Right atrium auricular region (tissue), 2 donors: ENCODE measurements around the gene NEDD4L. TPM values are rescaled to one million over a fixed set of nuclear protein-coding genes. Genes with fewer than 3 reads are reported as not detected.
A peak's percentile ranks its signal among the peaks of the same experiment; 100 is the strongest.

Experiments used
- DNase-seq: peaks from one replicate; pipeline ENCODE4 v3.0.0-alpha.2; 2019; ENCODE audit warnings: low spot score
- H3K27ac ChIP-seq, 2 donors: fragments of 200-600 bp; sonication (generic); 1 replicate in 1 of 2; 2 replicates in 1 of 2; pipeline ENCODE4 v1.5.1; 2016 to 2019
- H3K27me3 ChIP-seq, 2 donors: fragments of 200-600 bp; sonication (generic); one replicate each; pipeline versions ENCODE4 v1.5.1 to v1.6.0; 2017 to 2019
- H3K36me3 ChIP-seq: fragments of 200-600 bp; sonication (generic); one replicate; pipeline ENCODE4 v1.5.1; 2016
- H3K4me1 ChIP-seq, 2 donors: fragments of 200-600 bp; sonication (generic); one replicate each; pipeline versions ENCODE4 v1.5.1 to v1.6.0; 2017 to 2019
- H3K4me3 ChIP-seq, 2 donors: fragments of 200-600 bp; sonication (generic); 1 replicate in 1 of 2; 2 replicates in 1 of 2; pipeline ENCODE4 v1.5.1; 2017 to 2019; ENCODE audit warnings: mild to moderate bottlenecking in 1 of 2, moderate library complexity in 1 of 2
- H3K9me3 ChIP-seq, 2 donors: fragments of 200-600 bp; sonication (generic); one replicate each; pipeline ENCODE4 v1.5.1; 2019
- total RNA-seq, 2 donors: library from RNA; depleted of rRNA; stranded (reverse); fragments of >200 nt; gene quantifications; one replicate each; pipeline ENCODE4 v1.1.0, GENCODE V29; 2016
- TF ChIP-seq, protein P1 (sequence below), 2 donors: fragments of 200-600 bp; sonication (generic); IDR thresholded peaks; one replicate each; pipeline ENCODE4 v1.5.1; 2019; ENCODE audit warnings: antibody characterized with exemption in 2 of 2

NEDD4L gene
- total RNA-seq, 2 donors from 2014 or later = 45.0 to 68.0 TPM

- Histone ChIP-seq H3K9me3 (no peaks in the 10 kb centered on the region), H3K36me3 (no peaks in the 10 kb centered on the region)
Measured at GRCh38 chr18:58098706-58099105, 54.7 kb downstream of the NEDD4L start.

DNA sequence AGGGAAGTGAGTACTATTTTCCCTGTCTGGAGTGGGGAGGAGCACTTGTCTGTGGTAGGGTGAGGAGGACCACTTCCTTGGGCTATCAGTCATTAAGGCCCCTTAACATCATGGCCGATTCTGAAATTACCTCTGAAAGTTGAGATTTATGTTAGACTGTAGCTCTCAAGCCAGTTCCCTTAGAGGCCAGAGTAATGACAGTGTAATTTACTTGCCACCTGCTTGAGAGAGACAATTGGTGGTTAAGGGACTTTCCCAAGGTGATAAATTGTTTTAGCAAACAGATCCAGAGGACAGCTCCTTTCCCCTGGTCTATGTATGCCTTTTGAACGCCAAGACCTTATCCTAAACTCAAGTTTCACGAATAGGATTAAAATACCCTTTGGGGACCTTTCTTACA is 56.1 kb downstream of the NEDD4L start:
- Histone ChIP-seq H3K4me3 (no peak overlapping the region), H3K27me3 (no peaks in the 10 kb centered on the region), H3K27ac (no peak overlapping the region), H3K4me1 (peaks cover 0 to 12% of the 10 kb centered on the region in 2 donors), H3K9me3 (no peaks in the 10 kb centered on the region), H3K36me3 (no peaks in the 10 kb centered on the region)
- TF ChIP-seq, protein P1, sequence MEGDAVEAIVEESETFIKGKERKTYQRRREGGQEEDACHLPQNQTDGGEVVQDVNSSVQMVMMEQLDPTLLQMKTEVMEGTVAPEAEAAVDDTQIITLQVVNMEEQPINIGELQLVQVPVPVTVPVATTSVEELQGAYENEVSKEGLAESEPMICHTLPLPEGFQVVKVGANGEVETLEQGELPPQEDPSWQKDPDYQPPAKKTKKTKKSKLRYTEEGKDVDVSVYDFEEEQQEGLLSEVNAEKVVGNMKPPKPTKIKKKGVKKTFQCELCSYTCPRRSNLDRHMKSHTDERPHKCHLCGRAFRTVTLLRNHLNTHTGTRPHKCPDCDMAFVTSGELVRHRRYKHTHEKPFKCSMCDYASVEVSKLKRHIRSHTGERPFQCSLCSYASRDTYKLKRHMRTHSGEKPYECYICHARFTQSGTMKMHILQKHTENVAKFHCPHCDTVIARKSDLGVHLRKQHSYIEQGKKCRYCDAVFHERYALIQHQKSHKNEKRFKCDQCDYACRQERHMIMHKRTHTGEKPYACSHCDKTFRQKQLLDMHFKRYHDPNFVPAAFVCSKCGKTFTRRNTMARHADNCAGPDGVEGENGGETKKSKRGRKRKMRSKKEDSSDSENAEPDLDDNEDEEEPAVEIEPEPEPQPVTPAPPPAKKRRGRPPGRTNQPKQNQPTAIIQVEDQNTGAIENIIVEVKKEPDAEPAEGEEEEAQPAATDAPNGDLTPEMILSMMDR (IDR thresholded peaks at IDR 0.05) = no peak
- no peak for DNase-seq

More at GRCh38 chr18:58098706-58099105, 54.7 kb downstream of the NEDD4L start:
- no peak for DNase-seq
- TF ChIP-seq, protein P1 (IDR thresholded peaks at IDR 0.05) = no peak
- Histone ChIP-seq H3K27me3 (no peaks in the 10 kb centered on the region), H3K4me1 (peaks cover 0 to 12% of the 10 kb centered on the region in 2 donors), H3K4me3 (no peak overlapping the region), H3K27ac (peak overlapping the region in 1 of 2 donors; percentile 19)

DNA sequence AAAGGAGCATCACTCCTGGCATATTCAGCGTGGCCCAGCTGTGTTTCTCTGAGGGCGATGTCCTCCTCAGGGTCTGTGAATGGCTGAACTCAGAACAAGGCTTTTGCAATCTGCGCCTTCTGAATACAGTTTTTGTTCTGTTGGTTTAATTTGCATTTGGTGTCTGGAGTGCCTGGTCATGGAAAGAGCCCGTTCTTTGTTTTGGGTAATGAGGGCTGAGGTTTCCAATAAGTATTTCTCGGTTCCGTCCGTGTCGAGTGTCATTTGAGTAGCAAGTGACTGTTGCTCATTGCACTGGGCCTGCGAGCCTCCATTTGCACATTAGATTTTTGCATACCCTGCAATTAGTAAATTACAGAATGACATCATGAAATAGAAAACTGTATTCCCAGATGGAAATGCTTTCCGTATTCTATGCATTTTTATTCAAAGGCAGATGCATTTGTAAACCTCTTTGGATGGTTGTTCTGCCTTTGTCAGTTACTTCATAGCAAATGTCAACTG is 57.3 kb downstream of the NEDD4L start:
- DNase-seq = no peak
- no peaks in the 10 kb centered on the region for H3K36me3 ChIP-seq
- no peak overlapping the region for H3K4me3 ChIP-seq
- TF ChIP-seq, protein P1 (IDR thresholded peaks at IDR 0.05) = no peak
- peak overlapping the region in 1 of 2 donors; percentile 58 for H3K27ac ChIP-seq
- H3K27me3 ChIP-seq = no peaks in the 10 kb centered on the region
- no peaks in the 10 kb centered on the region for H3K9me3 ChIP-seq
- H3K4me1 ChIP-seq = peaks cover 0 to 19% of the 10 kb centered on the region in 2 donors

GRCh38 chr18:58102018-58102417 is 58.0 kb downstream of the NEDD4L start:
- no peak overlapping the region for H3K4me3 ChIP-seq
- DNase-seq = no peak
- H3K27ac ChIP-seq = peak overlapping the region; percentile 55 to 58
- peaks cover 0 to 15% of the 10 kb centered on the region in 2 donors for H3K4me1 ChIP-seq
- no peaks in the 10 kb centered on the region for H3K36me3 ChIP-seq
- H3K27me3 ChIP-seq = no peaks in the 10 kb centered on the region
- TF ChIP-seq, protein P1 (IDR thresholded peaks at IDR 0.05) = no peak
- H3K9me3 ChIP-seq = no peaks in the 10 kb centered on the region

- TF ChIP-seq, protein P1 (IDR thresholded peaks at IDR 0.05) = no peak
- Histone ChIP-seq H3K27ac (peak overlapping the region; percentile 55 to 58), H3K9me3 (no peaks in the 10 kb centered on the region), H3K4me1 (peaks cover 0 to 10% of the 10 kb centered on the region in 2 donors), H3K36me3 (no peaks in the 10 kb centered on the region), H3K4me3 (no peak overlapping the region), H3K27me3 (no peaks in the 10 kb centered on the region)
- DNase-seq = no peak
Measured at GRCh38 chr18:58102875-58103274, 58.8 kb downstream of the NEDD4L start.
